GM12801 (cell line): ENCODE measurements around the gene NPEPPS.
"Not testable (repeated sequence)": the region's sequence is repeated elsewhere in the genome, so short reads cannot be mapped to it uniquely, and the experiment has no call there.

Source experiments
- TF ChIP-seq, protein P1 (sequence below): IDR thresholded peaks from one replicate; pipeline ENCODE4 v1.5.1; 2011; ENCODE audit warnings: control low read depth; ENCODE audit not compliant: insufficient read length; ENCODE audit errors: extremely low read depth

Gene NPEPPS, protein sequence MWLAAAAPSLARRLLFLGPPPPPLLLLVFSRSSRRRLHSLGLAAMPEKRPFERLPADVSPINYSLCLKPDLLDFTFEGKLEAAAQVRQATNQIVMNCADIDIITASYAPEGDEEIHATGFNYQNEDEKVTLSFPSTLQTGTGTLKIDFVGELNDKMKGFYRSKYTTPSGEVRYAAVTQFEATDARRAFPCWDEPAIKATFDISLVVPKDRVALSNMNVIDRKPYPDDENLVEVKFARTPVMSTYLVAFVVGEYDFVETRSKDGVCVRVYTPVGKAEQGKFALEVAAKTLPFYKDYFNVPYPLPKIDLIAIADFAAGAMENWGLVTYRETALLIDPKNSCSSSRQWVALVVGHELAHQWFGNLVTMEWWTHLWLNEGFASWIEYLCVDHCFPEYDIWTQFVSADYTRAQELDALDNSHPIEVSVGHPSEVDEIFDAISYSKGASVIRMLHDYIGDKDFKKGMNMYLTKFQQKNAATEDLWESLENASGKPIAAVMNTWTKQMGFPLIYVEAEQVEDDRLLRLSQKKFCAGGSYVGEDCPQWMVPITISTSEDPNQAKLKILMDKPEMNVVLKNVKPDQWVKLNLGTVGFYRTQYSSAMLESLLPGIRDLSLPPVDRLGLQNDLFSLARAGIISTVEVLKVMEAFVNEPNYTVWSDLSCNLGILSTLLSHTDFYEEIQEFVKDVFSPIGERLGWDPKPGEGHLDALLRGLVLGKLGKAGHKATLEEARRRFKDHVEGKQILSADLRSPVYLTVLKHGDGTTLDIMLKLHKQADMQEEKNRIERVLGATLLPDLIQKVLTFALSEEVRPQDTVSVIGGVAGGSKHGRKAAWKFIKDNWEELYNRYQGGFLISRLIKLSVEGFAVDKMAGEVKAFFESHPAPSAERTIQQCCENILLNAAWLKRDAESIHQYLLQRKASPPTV

GRCh38 chr17:47530557-47531232, at the start of gene NPEPPS:
Gene NPEPPS, plus strand, starts transcription at chr17:47531108. Its CDS starts 193 bp downstream, at chr17:47531301.
- TF ChIP-seq, protein P1, sequence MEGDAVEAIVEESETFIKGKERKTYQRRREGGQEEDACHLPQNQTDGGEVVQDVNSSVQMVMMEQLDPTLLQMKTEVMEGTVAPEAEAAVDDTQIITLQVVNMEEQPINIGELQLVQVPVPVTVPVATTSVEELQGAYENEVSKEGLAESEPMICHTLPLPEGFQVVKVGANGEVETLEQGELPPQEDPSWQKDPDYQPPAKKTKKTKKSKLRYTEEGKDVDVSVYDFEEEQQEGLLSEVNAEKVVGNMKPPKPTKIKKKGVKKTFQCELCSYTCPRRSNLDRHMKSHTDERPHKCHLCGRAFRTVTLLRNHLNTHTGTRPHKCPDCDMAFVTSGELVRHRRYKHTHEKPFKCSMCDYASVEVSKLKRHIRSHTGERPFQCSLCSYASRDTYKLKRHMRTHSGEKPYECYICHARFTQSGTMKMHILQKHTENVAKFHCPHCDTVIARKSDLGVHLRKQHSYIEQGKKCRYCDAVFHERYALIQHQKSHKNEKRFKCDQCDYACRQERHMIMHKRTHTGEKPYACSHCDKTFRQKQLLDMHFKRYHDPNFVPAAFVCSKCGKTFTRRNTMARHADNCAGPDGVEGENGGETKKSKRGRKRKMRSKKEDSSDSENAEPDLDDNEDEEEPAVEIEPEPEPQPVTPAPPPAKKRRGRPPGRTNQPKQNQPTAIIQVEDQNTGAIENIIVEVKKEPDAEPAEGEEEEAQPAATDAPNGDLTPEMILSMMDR = not testable (repeated sequence)

DNA sequence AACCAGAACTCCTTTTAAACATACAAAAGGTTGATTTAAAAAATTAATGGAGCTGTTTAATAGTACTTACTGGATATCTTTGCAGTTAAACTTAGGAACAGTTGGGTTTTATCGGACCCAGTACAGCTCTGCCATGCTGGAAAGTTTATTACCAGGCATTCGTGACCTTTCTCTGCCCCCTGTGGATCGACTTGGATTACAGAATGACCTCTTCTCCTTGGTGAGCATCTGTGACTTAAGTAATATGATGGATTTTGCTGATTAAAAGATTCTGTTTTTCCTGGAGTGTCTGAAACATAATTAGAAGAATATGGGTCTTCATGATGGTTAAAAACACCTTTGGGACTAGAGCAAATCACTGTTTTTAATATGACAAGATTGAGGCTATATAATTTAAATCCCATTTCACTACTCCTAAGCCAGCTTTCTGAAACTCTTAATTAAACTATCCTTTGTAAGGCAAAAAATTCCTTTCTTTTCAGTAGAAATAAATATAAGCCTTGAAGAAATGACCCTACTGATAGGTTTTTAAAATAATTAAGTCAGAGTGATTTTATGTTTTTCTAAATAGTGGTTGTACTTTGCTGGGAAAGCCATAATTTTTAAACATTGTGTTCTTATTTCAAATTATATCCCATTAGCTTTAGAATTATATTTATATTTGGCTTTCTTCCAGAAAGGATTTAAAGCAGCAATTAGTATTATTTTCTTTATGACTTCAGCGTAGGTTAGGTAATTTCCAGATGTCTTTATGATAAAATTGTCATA, 73.1 kb downstream of the NPEPPS start:
- TF ChIP-seq, protein P1 = no peak

- TF ChIP-seq, protein P1 = no peak
Observed at GRCh38 chr17:47604598-47604927, 73.7 kb downstream of the NPEPPS start.

DNA sequence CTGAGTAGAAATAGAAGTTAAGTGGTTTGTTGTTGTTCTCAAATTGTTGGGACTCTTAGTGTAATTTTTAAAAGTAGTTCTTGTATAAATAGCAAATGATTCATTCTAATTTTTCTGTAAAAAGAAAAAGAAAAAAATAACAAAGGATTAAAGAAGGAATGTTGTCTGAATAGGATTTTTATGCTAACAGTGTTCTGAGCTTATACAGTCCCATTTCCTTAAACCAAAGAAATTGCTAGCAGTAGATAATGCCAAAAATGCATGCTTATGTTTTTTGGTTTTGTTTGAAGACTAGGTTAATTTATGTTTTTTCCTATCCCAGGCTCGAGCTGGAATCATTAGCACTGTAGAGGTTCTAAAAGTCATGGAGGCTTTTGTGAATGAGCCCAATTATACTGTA, 74.1 kb downstream of the NPEPPS start:
- TF ChIP-seq, protein P1 = no peak

GRCh38 chr17:47607481-47607880, 76.6 kb downstream of the NPEPPS start:
- TF ChIP-seq, protein P1 = no peak

GRCh38 chr17:47611372-47612350, 80.8 kb downstream of the NPEPPS start:
- TF ChIP-seq, protein P1 = no peak
